ENCODE data around the gene QSOX2.

Gene QSOX2

GRCh38 chr9:136252846-136253245 is 7.2 kb upstream of the QSOX2 start:
- Histone ChIP-seq H3K4me3 (IDR thresholded peaks at IDR 0.05; ENCODE audit: insufficient read depth, low read depth, low read length) (no peak overlapping the region), H3K9ac (no peak overlapping the region), H3K27ac (no peak overlapping the region), H4K20me1 (ENCODE audit: insufficient read depth) (no peaks in the 10 kb centered on the region), H3K36me3 (ENCODE audit: insufficient read depth) (no peaks in the 10 kb centered on the region), H3K4me1 (ENCODE audit: low read depth, poor library complexity, severe bottlenecking) (no peaks in the 10 kb centered on the region), H3K79me2 (ENCODE audit: insufficient read depth, low read depth) (no peaks in the 10 kb centered on the region), H3K27me3 (ENCODE audit: insufficient read depth, low read depth) (peaks cover 92% of the 10 kb centered on the region), H3K4me2 (no peak overlapping the region), H2AFZ (ENCODE audit: low read depth) (no peak overlapping the region)
- TF ChIP-seq CTCF (conservative IDR thresholded peaks at IDR 0.05; ENCODE audit: low read depth, low read length) = no peak

DNA sequence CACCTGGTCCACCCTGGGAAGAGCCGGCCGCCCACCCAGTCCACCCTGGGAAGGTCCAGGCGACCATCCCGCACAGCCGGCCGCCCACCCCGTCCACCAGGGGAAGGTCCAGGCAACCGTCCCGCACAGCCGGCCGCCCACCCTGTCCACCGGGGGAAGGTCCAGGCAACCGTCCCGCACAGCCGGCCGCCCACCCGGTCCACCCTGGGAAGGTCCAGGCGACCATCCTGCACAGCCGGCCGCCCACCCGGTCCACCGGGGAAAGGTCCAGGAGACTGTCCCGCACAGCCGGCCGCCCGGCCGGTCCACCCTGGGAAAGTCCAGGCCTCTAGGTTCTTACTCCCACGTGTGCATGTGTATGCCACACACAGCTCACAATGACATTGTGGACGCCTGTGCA is 6.7 kb upstream of the QSOX2 start:
- no peaks in the 10 kb centered on the region for H3K36me3 ChIP-seq (ENCODE audit: insufficient read depth)
- no peak overlapping the region for H3K9ac ChIP-seq
- no peaks in the 10 kb centered on the region for H4K20me1 ChIP-seq (ENCODE audit: insufficient read depth)
- H3K4me2 ChIP-seq = no peak overlapping the region
- H3K4me1 ChIP-seq (ENCODE audit: low read depth, poor library complexity, severe bottlenecking) = no peaks in the 10 kb centered on the region
- no peak overlapping the region for H2AFZ ChIP-seq (ENCODE audit: low read depth)
- TF ChIP-seq CTCF (conservative IDR thresholded peaks at IDR 0.05; ENCODE audit: low read depth, low read length) = no peak
- no peaks in the 10 kb centered on the region for H3K79me2 ChIP-seq (ENCODE audit: insufficient read depth, low read depth)
- no peak overlapping the region for H3K4me3 ChIP-seq (IDR thresholded peaks at IDR 0.05; ENCODE audit: insufficient read depth, low read depth, low read length)
- no peak overlapping the region for H3K27ac ChIP-seq
- H3K27me3 ChIP-seq (ENCODE audit: insufficient read depth, low read depth) = peaks cover 92% of the 10 kb centered on the region

GRCh38 chr9:136251264-136252115 is 5.9 kb upstream of the QSOX2 start:
- no peaks in the 10 kb centered on the region for H3K36me3 ChIP-seq (ENCODE audit: insufficient read depth)
- H3K27me3 ChIP-seq (ENCODE audit: insufficient read depth, low read depth) = peaks cover 90% of the 10 kb centered on the region
- no peak overlapping the region for H3K4me2 ChIP-seq
- no peaks in the 10 kb centered on the region for H4K20me1 ChIP-seq (ENCODE audit: insufficient read depth)
- TF ChIP-seq CTCF (conservative IDR thresholded peaks at IDR 0.05; ENCODE audit: low read depth, low read length) = no peak
- H3K27ac ChIP-seq = no peak overlapping the region
- no peak overlapping the region for H3K4me3 ChIP-seq (IDR thresholded peaks at IDR 0.05; ENCODE audit: insufficient read depth, low read depth, low read length)
- H2AFZ ChIP-seq (ENCODE audit: low read depth) = no peak overlapping the region
- no peak overlapping the region for H3K9ac ChIP-seq
- H3K4me1 ChIP-seq (ENCODE audit: low read depth, poor library complexity, severe bottlenecking) = no peaks in the 10 kb centered on the region
- H3K79me2 ChIP-seq (ENCODE audit: insufficient read depth, low read depth) = no peaks in the 10 kb centered on the region

- H3K4me3 ChIP-seq (IDR thresholded peaks at IDR 0.05; ENCODE audit: insufficient read depth, low read depth, low read length) = no peak overlapping the region
- TF ChIP-seq CTCF (conservative IDR thresholded peaks at IDR 0.05; ENCODE audit: low read depth, low read length) = no peak
- H3K4me2 ChIP-seq = no peak overlapping the region
- H2AFZ ChIP-seq (ENCODE audit: low read depth) = no peak overlapping the region
- no peaks in the 10 kb centered on the region for H3K36me3 ChIP-seq (ENCODE audit: insufficient read depth)
- H3K27ac ChIP-seq = no peak overlapping the region
- H4K20me1 ChIP-seq (ENCODE audit: insufficient read depth) = no peaks in the 10 kb centered on the region
- peaks cover 5% of the 10 kb centered on the region for H3K4me1 ChIP-seq (ENCODE audit: low read depth, poor library complexity, severe bottlenecking)
- peaks cover 87% of the 10 kb centered on the region for H3K27me3 ChIP-seq (ENCODE audit: insufficient read depth, low read depth)
- H3K9ac ChIP-seq = no peak overlapping the region
- H3K79me2 ChIP-seq (ENCODE audit: insufficient read depth, low read depth) = no peaks in the 10 kb centered on the region
Observed at GRCh38 chr9:136250676-136251075, 5.1 kb upstream of the QSOX2 start.
